K562 (cell line): ENCODE results near the gene UGT1A5. TPM values are rescaled to one million over a fixed set of nuclear protein-coding genes. Genes with fewer than 3 reads are reported as not detected.
"Not testable (repeated sequence)": the region's sequence is repeated elsewhere in the genome, so short reads cannot be mapped to it uniquely, and the experiment has no call there.

Source experiments
- ATAC-seq: fragments of 200-7000 bp; cut with Tn5 transposase; 3 replicates; pipeline ENCODE4 v1.9.1; 2020; ENCODE audit warnings: moderate library complexity
- BruUV-seq: library from RNA; stranded (reverse); fragments of 400-500 nt; replicated peaks from 2 replicates; lab custom pipeline; 2021; lab: Mats Ljungman, UMichigan
- CTCF ChIA-PET: fragments of 300-600 bp; formaldehyde crosslinking; extraction: SDS; loops from one replicate; lab custom pipeline; 2021; ENCODE audit warnings: low intra/inter-chr PET ratio; lab: Yijun Ruan, JAX
- POLR2A ChIA-PET: fragments of 300-600, 350-650 bp; sonication (Branson Sonifier 250); formaldehyde crosslinking; extraction: SDS; loops from one replicate; lab custom pipeline; 2021; ENCODE audit warnings: antibody characterized with exemption, inconsistent platforms; lab: Yijun Ruan, JAX
- DNase-seq, 4 experiments: peaks; one replicate each; pipeline versions ENCODE4 v3.0.0 to v3.0.0-alpha.2; 2011 to 2018; ENCODE audit warnings: low spot score in 3 of 4, mixed read lengths in 3 of 4; ENCODE audit errors: extremely low read depth in 1 of 4
- FAIRE-seq: peaks from 2 replicates; lab custom pipeline; 2011; peaks lifted over from hg19 to GRCh38; lab: Jason Lieb, UNC
- H2AFZ ChIP-seq: 2 replicates; pipeline ENCODE4 v1.6.0; 2011; ENCODE audit warnings: low read depth, low read length, control low read depth, inconsistent platforms
- H3K27ac ChIP-seq: fragments of 200-600 bp; 3 replicates; pipeline ENCODE4 v1.8.0; 2011; ENCODE audit warnings: low read depth, mild to moderate bottlenecking, control low read depth, inconsistent platforms, low read length, moderate library complexity, mixed read lengths; ENCODE audit errors: extremely low read depth
- H3K27me3 ChIP-seq, 2 experiments: fragments of 300-600 bp in 1 of 2; 2 replicates in 1 of 2; 3 replicates in 1 of 2; pipeline versions ENCODE4 v1.6.0 to v1.8.0; 2011; ENCODE audit warnings: inconsistent platforms in 2 of 2, low read length in 2 of 2, mild to moderate bottlenecking in 1 of 2, mixed read lengths in 1 of 2, moderate library complexity in 1 of 2; ENCODE audit not compliant: control insufficient read depth in 2 of 2, insufficient read depth in 2 of 2
- H3K36me3 ChIP-seq: fragments of 300-600 bp; 3 replicates; pipeline ENCODE4 v1.8.0; 2011; ENCODE audit warnings: mild to moderate bottlenecking, low read length, inconsistent platforms; ENCODE audit not compliant: control insufficient read depth, insufficient read depth
- H3K4me1 ChIP-seq, 2 experiments: fragments of 200-600 bp in 1 of 2; replicated peaks in 1 of 2; 2 replicates in 1 of 2; 3 replicates in 1 of 2; pipeline versions ENCODE4 v1.5.1 to v1.8.0; 2011; ENCODE audit warnings: inconsistent platforms in 2 of 2, low read length in 2 of 2, mild to moderate bottlenecking in 1 of 2, mixed read lengths in 1 of 2, moderate library complexity in 1 of 2; ENCODE audit not compliant: control insufficient read depth in 2 of 2, insufficient read depth in 2 of 2
- H3K4me2 ChIP-seq: 2 replicates; pipeline ENCODE4 v1.6.1; 2011; ENCODE audit warnings: low read length, control low read depth, inconsistent platforms, mixed read lengths; ENCODE audit not compliant: insufficient read depth
- H3K4me3 ChIP-seq: fragments of 200-600 bp; sonication (generic), shearing (Covaris generic); 2 replicates; pipeline ENCODE4 v1.5.1; 2016; ENCODE audit warnings: control low read depth, inconsistent platforms
- H3K79me2 ChIP-seq: fragments of 200-600 bp; 3 replicates; pipeline ENCODE4 v1.8.0; 2011; ENCODE audit warnings: low read length, inconsistent platforms; ENCODE audit not compliant: control insufficient read depth, insufficient read depth
- H3K9ac ChIP-seq, 2 experiments: 2 replicates each; pipeline versions ENCODE4 v1.6.0 to v1.6.1; 2011; ENCODE audit warnings: low read depth in 2 of 2, low read length in 2 of 2, control low read depth in 1 of 2, inconsistent platforms in 1 of 2, mild to moderate bottlenecking in 1 of 2, mixed read lengths in 1 of 2; ENCODE audit not compliant: insufficient read depth in 1 of 2
- H3K9me1 ChIP-seq: one replicate; pipeline ENCODE4 v1.6.0; 2011; ENCODE audit warnings: inconsistent platforms, mild to moderate bottlenecking, low read length, moderate library complexity; ENCODE audit not compliant: control insufficient read depth, insufficient read depth
- H3K9me3 ChIP-seq: replicated peaks from 2 replicates; pipeline ENCODE4 v1.5.1; 2011; ENCODE audit warnings: low read depth, low read length, inconsistent platforms; ENCODE audit not compliant: control insufficient read depth, insufficient read depth
- H4K20me1 ChIP-seq: replicated peaks from 2 replicates; pipeline ENCODE4 v1.6.1; 2011; ENCODE audit warnings: low read length, inconsistent platforms, mixed read lengths; ENCODE audit not compliant: control insufficient read depth, insufficient read depth
- ATF1 ChIP-seq, 2 experiments: fragments of 450-650 bp in 1 of 2; IDR thresholded peaks; 2 replicates each; pipeline ENCODE4 v1.6.1; 2016; ENCODE audit warnings: missing compliant biosample characterization in 1 of 2, missing genetic modification characterization in 1 of 2
- ATF3 ChIP-seq, 2 experiments: fragments of 450-650 bp in 1 of 2; sonication (generic) in 1 of 2; formaldehyde crosslinking in 1 of 2; IDR thresholded peaks in 1 of 2; conservative IDR thresholded peaks in 1 of 2; 2 replicates each; pipeline versions ENCODE4 v1.6.1 to v1.8.1; 2016 to 2023; ENCODE audit warnings: mild to moderate bottlenecking in 2 of 2, moderate library complexity in 2 of 2, inconsistent platforms in 1 of 2, missing genetic modification reagents in 1 of 2
- CREB1 ChIP-seq, 2 experiments: sonication (generic) in 1 of 2; formaldehyde crosslinking in 1 of 2; IDR thresholded peaks; 2 replicates each; pipeline versions ENCODE4 v1.6.1 to v1.8.0; 2012 to 2022; ENCODE audit warnings: inconsistent platforms in 1 of 2, mild to moderate bottlenecking in 1 of 2, missing genetic modification reagents in 1 of 2, moderate library complexity in 1 of 2
- L3MBTL2 ChIP-seq: fragments of 450-650 bp; IDR thresholded peaks from 2 replicates; pipeline ENCODE4 v1.6.1; 2016; ENCODE audit warnings: mild to moderate bottlenecking, moderate library complexity
- ZBTB1 ChIP-seq: sonication (generic); formaldehyde crosslinking; IDR thresholded peaks from 2 replicates; pipeline ENCODE4 v1.8.1; 2023; ENCODE audit warnings: missing genetic modification reagents, low read depth, mild to moderate bottlenecking, borderline replicate concordance
- WGBS: fragments of 100-300 bp; shearing (Covaris generic); methylation state at CpG from one replicate; pipeline ENCODE4 v1.1.6; 2016; ENCODE audit warnings: low coverage, mixed read lengths; ENCODE audit not compliant: insufficient coverage; ENCODE audit errors: missing lambda C conversion rate; 5-methylcytosine and 5-hydroxymethylcytosine counted together
- in situ Hi-C: fragments of 300-500 bp; cut with MboI; formaldehyde crosslinking; loops from 4 replicates; pipeline ENCODE4 v1.15.0; 2018; ENCODE audit warnings: inconsistent platforms, mixed read lengths
- intact Hi-C: fragments of 100-400 bp; cut with micrococcal nuclease; formaldehyde crosslinking; loops from 2 replicates; pipeline ENCODE4 v1.14.2; 2022
- polyA plus RNA-seq, 8 experiments: library from polyadenylated mRNA; depleted of rRNA in 4 of 8; stranded (reverse) in 5 of 8; unstranded in 3 of 8; fragments of >200 nt; fragmentation: Nextera tagmentation in 2 of 8; fragmentation: Illumina TruSeq in 1 of 8; extraction: Ambion mirVana in 2 of 8; extraction: Trizol in 1 of 8; gene quantifications; 2 replicates each; pipeline versions ENCODE4 v1.2.1 to v1.2.3, GENCODE V29; 2011 to 2014; ENCODE audit warnings: inconsistent platforms in 1 of 8, missing spikeins in 1 of 8
- total RNA-seq, 7 experiments: library from RNA; depleted of rRNA in 6 of 7; stranded (reverse); fragments of >200 nt in 6 of 7; fragmentation: Illumina TruSeq in 2 of 7; extraction: Trizol in 2 of 7; gene quantifications; 2 replicates each; pipeline versions ENCODE4 v1.2.1 to v1.2.3, GENCODE V29; 2011 to 2021; ENCODE audit warnings: low replicate concordance in 1 of 7

The UGT1A5 gene
- total and polyA plus RNA-seq, 9 of the 15 experiments (the other 6 are each of a cell fraction or from before 2014, with no cell fraction given) = not detected

DNA sequence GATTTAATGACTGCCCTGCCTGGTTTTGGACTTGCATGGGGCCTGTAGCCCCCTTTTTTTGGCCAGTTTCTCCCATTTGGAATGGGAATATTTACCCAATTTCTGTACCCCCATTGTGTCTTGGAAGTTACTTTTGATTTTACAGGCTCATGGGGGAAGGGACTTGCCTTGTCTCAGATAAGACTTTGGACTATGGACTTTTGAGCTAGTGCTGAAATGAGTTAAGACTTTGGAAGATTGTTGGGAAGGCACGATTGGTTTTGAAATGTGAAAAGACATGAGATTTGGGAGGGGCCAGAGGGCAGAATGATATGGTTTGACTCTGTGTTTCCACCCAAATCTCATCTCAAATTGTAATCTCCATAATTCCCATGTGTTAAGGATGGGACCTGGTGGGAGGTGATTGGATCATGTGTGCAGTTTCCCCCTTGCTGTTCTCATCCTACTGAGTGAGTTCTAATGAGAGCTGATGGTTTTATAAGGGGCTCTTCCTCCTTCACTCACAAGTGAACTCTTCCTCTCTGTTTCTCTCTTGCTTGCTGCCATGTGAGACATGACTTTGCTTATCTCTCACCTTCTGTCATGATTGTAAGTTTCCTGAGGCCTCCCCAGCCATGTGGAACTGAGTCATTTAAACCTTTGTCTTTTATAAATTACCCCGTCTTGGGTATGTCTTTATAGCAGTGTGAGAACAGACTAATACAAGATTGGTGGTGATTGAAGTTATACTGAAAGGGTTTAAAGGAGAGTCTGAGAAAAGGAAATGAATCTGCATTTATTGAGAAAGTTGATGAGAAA is 38.7 kb downstream of the UGT1A5 start:
- FAIRE-seq, intact Hi-C loops, H3K9me3 ChIP-seq, H3K27ac ChIP-seq, H3K4me1 ChIP-seq, H3K9ac ChIP-seq, H3K27me3 ChIP-seq, H3K79me2 ChIP-seq, DNase-seq, H3K4me3 ChIP-seq, H2AFZ ChIP-seq, POLR2A ChIA-PET, CTCF ChIA-PET, H3K36me3 ChIP-seq, in situ Hi-C loops, H3K4me2 ChIP-seq, H4K20me1 ChIP-seq, H3K9me1 ChIP-seq, BruUV-seq, ATAC-seq: not testable (repeated sequence)
- WGBS = 0% methylated on average over 2 of the region's 2 CpGs

DNA sequence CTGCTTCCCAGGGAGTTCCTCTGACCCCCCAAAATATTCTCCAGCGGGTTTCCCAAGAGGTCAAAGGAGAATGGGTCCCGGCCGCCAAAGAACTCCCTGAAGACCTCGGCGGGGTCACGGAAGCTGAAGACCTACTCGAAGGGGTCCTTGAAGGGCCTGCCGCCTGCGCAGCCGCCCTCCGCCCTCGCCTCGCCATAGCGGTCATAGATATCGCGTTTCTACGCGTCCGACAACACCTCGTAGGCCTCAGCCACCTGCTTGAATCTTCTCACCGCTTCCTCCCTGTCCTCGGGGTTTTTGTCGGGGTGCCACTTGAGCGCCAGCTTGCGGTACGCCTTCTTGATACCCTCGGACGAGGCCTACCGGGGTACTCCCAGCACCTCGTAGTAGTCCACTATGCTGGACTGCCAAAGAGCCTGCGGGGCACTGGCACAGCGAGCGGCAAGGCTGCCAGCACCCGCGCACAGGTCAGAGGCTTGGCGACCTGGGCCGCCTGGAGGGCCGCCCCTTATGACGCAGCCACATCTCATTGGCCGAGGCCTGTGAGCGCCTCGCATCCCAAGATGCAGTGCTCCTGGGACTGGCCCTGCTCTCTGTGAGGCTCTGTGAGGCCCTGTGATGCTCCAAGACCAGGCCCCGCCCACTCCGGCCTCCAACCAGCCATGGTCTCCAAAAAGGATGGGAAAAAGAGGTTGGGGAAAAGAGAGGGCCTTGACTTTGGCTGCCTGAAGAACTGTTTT is 42.3 kb downstream of the UGT1A5 start:
- H3K27me3 ChIP-seq = peaks cover 0 to 8% of the 10 kb centered on the region in 2 experiments; a peak in 2 of 5 replicates
- H3K9me3 ChIP-seq = no peaks in the 10 kb centered on the region
- no peak overlapping the region for H3K4me3 ChIP-seq
- intact Hi-C loops (no loop called here), in situ Hi-C loops (no loop called here)
- H3K36me3 ChIP-seq = no peaks in the 10 kb centered on the region
- H4K20me1 ChIP-seq = no peaks in the 10 kb centered on the region
- CTCF ChIA-PET = no interaction called here
- H3K9me1 ChIP-seq = no peaks in the 10 kb centered on the region
- no peak overlapping the region for H3K4me2 ChIP-seq
- no peak overlapping the region for H2AFZ ChIP-seq
- peaks cover 0 to 5% of the 10 kb centered on the region in 2 experiments; a peak in 2 of 5 replicates for H3K4me1 ChIP-seq
- no TSS peak for BruUV-seq
- H3K9ac ChIP-seq = no peak overlapping the region
- 16% methylated on average over 17 of the region's 44 CpGs for WGBS
- POLR2A ChIA-PET = interaction anchor here (0.6 kb wide), 1 partner anchor 12 kb away, joined by 3 read pairs; no protein-coding TSS in a partner anchor
- H3K79me2 ChIP-seq = no peaks in the 10 kb centered on the region
- peak in 2 of 4 experiments; percentile 5 to 8 for DNase-seq
- no peak overlapping the region for H3K27ac ChIP-seq
- no peak for FAIRE-seq
- ATAC-seq = peak; percentile 86
- TF ChIP-seq ATF1 (CRISPR knock-in tag; IDR thresholded peaks at IDR 0.05) (no peak), ATF1 (tag; IDR thresholded peaks at IDR 0.05) (peak; percentile 44; the same call in 1 of the 2 replicates), ATF3 (IDR thresholded peaks at IDR 0.05) (no peak), ATF3 (CRISPR knock-in tag; conservative IDR thresholded peaks at IDR 0.05) (no peak), ZBTB1 (CRISPR knock-in tag) (no peak), L3MBTL2 (peak; percentile 35; the same call in 1 of the 2 replicates), CREB1 (IDR thresholded peaks at IDR 0.05) (no peak), CREB1 (CRISPR knock-in tag; IDR thresholded peaks at IDR 0.05) (peak; percentile 36; the same call in 1 of the 2 replicates)
